Esophagus muscularis mucosa (tissue), 4 donors: ENCODE data around the gene ITFG2. TPM values are rescaled to one million over a fixed set of nuclear protein-coding genes. Genes with fewer than 3 reads are reported as not detected.

Source experiments
- DNase-seq: peaks from one replicate; pipeline ENCODE4 v3.0.0-alpha.2; 2017; ENCODE audit errors: extremely low spot score
- H3K27ac ChIP-seq, 4 donors: fragments of 200-600 bp; sonication (generic); replicated peaks in 1 of 4; 1 replicate in 3 of 4; 2 replicates in 1 of 4; pipeline ENCODE4 v1.5.1; 2016 to 2019; ENCODE audit warnings: mild to moderate bottlenecking in 1 of 4
- H3K27me3 ChIP-seq, 4 donors: fragments of 200-600 bp; sonication (generic); one replicate each; pipeline versions ENCODE4 v1.5.1 to v1.6.0; 2016 to 2019
- H3K36me3 ChIP-seq, 4 donors: fragments of 200-600 bp; sonication (generic); one replicate each; pipeline ENCODE4 v1.5.1; 2016 to 2019
- H3K4me1 ChIP-seq, 4 donors: fragments of 200-600 bp; sonication (generic); one replicate each; pipeline ENCODE4 v1.5.1; 2016 to 2019
- H3K4me3 ChIP-seq, 4 donors: fragments of 200-600 bp; sonication (generic); 1 replicate in 2 of 4; 2 replicates in 2 of 4; pipeline ENCODE4 v1.5.1; 2016 to 2019; ENCODE audit warnings: mild to moderate bottlenecking in 4 of 4, moderate library complexity in 1 of 4
- H3K9me3 ChIP-seq, 4 donors: fragments of 200-600 bp; sonication (generic); 1 replicate in 3 of 4; 2 replicates in 1 of 4; pipeline ENCODE4 v1.5.1; 2016 to 2019
- CTCF ChIP-seq, 3 experiments: fragments of 200-600 bp in 2 of 3; fragments of 450-650 bp in 1 of 3; sonication (generic) in 2 of 3; IDR thresholded peaks; one replicate each; pipeline ENCODE4 v1.5.1; 2017 to 2019; ENCODE audit warnings: antibody characterized with exemption in 3 of 3, mild to moderate bottlenecking in 2 of 3, moderate library complexity in 1 of 3
- EP300 ChIP-seq: sonication (generic); formaldehyde crosslinking; IDR thresholded peaks from one replicate; pipeline ENCODE4 v1.6.1; 2017; ENCODE audit warnings: antibody characterized with exemption
- POLR2A ChIP-seq: fragments of 450-650 bp; IDR thresholded peaks from one replicate; pipeline ENCODE4 v1.6.1; 2017; ENCODE audit warnings: antibody characterized with exemption, moderate library complexity, mild to moderate bottlenecking, low read depth
- POLR2AphosphoS5 ChIP-seq, 2 donors: sonication (generic); formaldehyde crosslinking; IDR thresholded peaks; one replicate each; pipeline ENCODE4 v1.6.1; 2017; ENCODE audit warnings: antibody characterized with exemption in 2 of 2
- WGBS: methylation state at CpG from one replicate; pipeline ENCODE4 v1.1.5; 2018; 5-methylcytosine and 5-hydroxymethylcytosine counted together
- intact Hi-C: fragments of 100-400 bp; cut with DNase I; formaldehyde crosslinking; loops from one replicate; pipeline ENCODE4 v1.15.1; 2023
- total RNA-seq, 4 donors: library from RNA; depleted of rRNA; stranded (reverse); fragments of >200 nt; gene quantifications; one replicate each; pipeline versions ENCODE4 v1.1.0 to v1.2.1, GENCODE V29; 2016

ITFG2 gene
- total RNA-seq, 4 donors from 2014 or later = 13.6 to 26.2 (median 21.8) TPM

DNA sequence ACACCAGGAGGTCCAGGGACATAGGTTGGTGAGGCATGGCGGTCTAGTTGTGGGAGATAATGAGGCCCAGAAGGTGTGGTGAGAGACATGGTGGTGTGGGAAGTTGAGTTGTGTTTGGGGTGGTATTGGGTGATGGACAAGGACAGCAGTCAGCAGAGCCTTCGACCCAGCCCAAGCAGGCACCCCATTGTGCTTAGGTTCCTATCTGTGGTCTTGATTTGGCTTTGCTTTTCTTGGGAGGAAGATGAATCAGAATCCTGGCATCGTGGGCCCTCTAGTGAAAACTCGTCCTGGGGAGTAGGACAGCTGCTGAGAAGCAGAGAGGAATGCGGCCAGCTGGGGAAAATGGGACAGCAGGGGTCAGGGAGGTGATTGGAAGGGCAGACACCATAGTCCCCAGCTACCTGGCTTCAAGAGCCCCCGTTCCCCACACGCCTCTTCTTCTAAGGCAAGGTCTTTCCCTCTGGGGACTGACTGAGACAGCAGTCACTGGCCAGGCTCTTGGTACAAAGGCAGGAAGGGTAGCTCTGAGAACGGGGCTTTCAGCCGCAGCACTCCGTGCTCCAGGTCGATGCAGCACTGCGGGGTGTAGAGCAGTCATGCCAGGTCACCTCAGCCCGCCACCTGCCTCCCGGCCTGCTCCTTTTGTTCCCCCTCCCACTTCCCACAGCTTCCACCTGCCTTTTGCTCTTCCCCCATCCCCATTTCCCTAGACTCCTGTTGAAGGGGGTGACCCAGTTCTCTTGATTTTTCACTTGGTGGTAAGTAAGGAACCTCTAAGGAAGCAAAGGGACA, 14.4 kb downstream of the ITFG2 start:
- intact Hi-C loops = no loop called here
- TF ChIP-seq EP300 (no peak), CTCF (IDR thresholded peaks at IDR 0.05) (no peak), POLR2AphosphoS5 (IDR thresholded peaks at IDR 0.05) (no peak), POLR2A (no peak)
- no peak overlapping the region for H3K4me3 ChIP-seq
- no peak for DNase-seq
- WGBS = 90% methylated on average over 14 of the region's 14 CpGs
- peaks cover 45 to 92% (median 87%) of the 10 kb centered on the region in 4 donors for H3K36me3 ChIP-seq
- H3K9me3 ChIP-seq = no peaks in the 10 kb centered on the region
- H3K27ac ChIP-seq = no peak overlapping the region
- H3K4me1 ChIP-seq = no peaks in the 10 kb centered on the region
- no peaks in the 10 kb centered on the region for H3K27me3 ChIP-seq

DNA sequence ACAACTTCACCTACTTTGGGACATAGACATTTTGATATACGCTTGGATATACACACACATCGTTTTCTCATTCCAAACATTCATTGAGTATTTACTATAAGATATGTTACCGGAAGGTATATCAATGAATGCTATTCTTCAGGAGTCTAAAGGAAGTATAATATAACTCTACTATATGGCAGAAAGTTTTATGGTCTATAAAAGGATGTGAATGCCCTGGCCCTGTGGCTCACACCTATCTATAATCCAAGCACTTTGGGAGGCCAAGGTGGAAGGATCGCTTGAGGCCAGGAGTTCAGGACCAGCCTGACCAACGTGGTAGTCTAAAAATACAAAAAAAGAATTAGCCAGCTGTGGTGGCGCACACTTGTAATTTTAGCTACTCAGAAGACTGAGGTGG, 16.8 kb downstream of the ITFG2 start:
- no peaks in the 10 kb centered on the region for H3K9me3 ChIP-seq
- TF ChIP-seq EP300 (no peak), CTCF (IDR thresholded peaks at IDR 0.05) (no peak), POLR2AphosphoS5 (IDR thresholded peaks at IDR 0.05) (no peak), POLR2A (no peak)
- 96% methylated on average over 6 of the region's 6 CpGs for WGBS
- H3K36me3 ChIP-seq = peaks cover 23 to 69% (median 65%) of the 10 kb centered on the region in 4 donors
- peaks cover 0 to 7% (median 4%) of the 10 kb centered on the region in 4 donors for H3K4me1 ChIP-seq
- no peak overlapping the region for H3K27ac ChIP-seq
- H3K27me3 ChIP-seq = peaks cover 0 to 7% (median 0%) of the 10 kb centered on the region in 4 donors
- intact Hi-C loops = no loop called here
- H3K4me3 ChIP-seq = no peak overlapping the region
- DNase-seq = no peak

GRCh38 chr12:2832550-2833127, 20.2 kb downstream of the ITFG2 start:
- WGBS = 72% methylated on average over 5 of the region's 6 CpGs
- no peak overlapping the region for H3K27ac ChIP-seq
- intact Hi-C loops = no loop called here
- H3K27me3 ChIP-seq = peaks cover 0 to 24% (median 0%) of the 10 kb centered on the region in 4 donors
- H3K4me1 ChIP-seq = peaks cover 5 to 24% (median 17%) of the 10 kb centered on the region in 4 donors
- no peak overlapping the region for H3K4me3 ChIP-seq
- H3K36me3 ChIP-seq = peaks cover 4 to 35% (median 32%) of the 10 kb centered on the region in 4 donors
- no peak for TF ChIP-seq CTCF (IDR thresholded peaks at IDR 0.05)
- TF ChIP-seq POLR2A = no peak
- no peak for TF ChIP-seq POLR2AphosphoS5 (IDR thresholded peaks at IDR 0.05)
- TF ChIP-seq EP300 = no peak
- DNase-seq = no peak
- no peaks in the 10 kb centered on the region for H3K9me3 ChIP-seq

- peak overlapping the region in 2 of 4 donors; percentile 38 to 40 for H3K4me3 ChIP-seq
Observed at GRCh38 chr12:2833327-2833726, 20.9 kb downstream of the ITFG2 start.

More at GRCh38 chr12:2833327-2833726, 20.9 kb downstream of the ITFG2 start:
- Histone ChIP-seq H3K27me3 (peaks cover 0 to 24% (median 0%) of the 10 kb centered on the region in 4 donors), H3K27ac (peak overlapping the region in 1 of 4 donors; percentile 14), H3K36me3 (peaks cover 0 to 32% (median 25%) of the 10 kb centered on the region in 4 donors), H3K4me1 (peaks cover 5 to 24% (median 17%) of the 10 kb centered on the region in 4 donors), H3K9me3 (no peaks in the 10 kb centered on the region)
- TF ChIP-seq POLR2A (no peak), POLR2AphosphoS5 (IDR thresholded peaks at IDR 0.05) (no peak), EP300 (no peak), CTCF (IDR thresholded peaks at IDR 0.05) (no peak)
- DNase-seq = no peak
- 54% methylated on average over 4 of the region's 5 CpGs for WGBS
- intact Hi-C loops = no loop called here
